Lower lobe of right lung (tissue), 2 donors: ENCODE results near the gene NEIL1. TPM values are rescaled to one million over a fixed set of nuclear protein-coding genes. Genes with fewer than 3 reads are reported as not detected.
"Not testable (repeated sequence)": the region's sequence is repeated elsewhere in the genome, so short reads cannot be mapped to it uniquely, and the experiment has no call there.

Source experiments
- ATAC-seq, 2 donors: fragments of 200-7000 bp; cut with Tn5 transposase; one replicate each; pipeline ENCODE4 v1.9.1; 2020 to 2022; ENCODE audit warnings: mild to moderate bottlenecking in 2 of 2, moderate library complexity in 2 of 2
- DNase-seq: peaks from one replicate; pipeline ENCODE4 v3.0.0-alpha.2; 2020
- H3K27ac ChIP-seq: fragments of 200-600 bp; one replicate; pipeline ENCODE4 v1.8.0; 2022
- H3K27me3 ChIP-seq: fragments of 200-600 bp; one replicate; pipeline ENCODE4 v1.8.0; 2022; ENCODE audit warnings: low read depth
- H3K36me3 ChIP-seq: fragments of 200-600 bp; one replicate; pipeline ENCODE4 v1.8.0; 2022; ENCODE audit warnings: mild to moderate bottlenecking
- H3K4me1 ChIP-seq: fragments of 200-600 bp; one replicate; pipeline ENCODE4 v1.8.0; 2022
- H3K4me3 ChIP-seq: fragments of 200-600 bp; one replicate; pipeline ENCODE4 v1.8.0; 2022; ENCODE audit warnings: mild to moderate bottlenecking
- H3K9me3 ChIP-seq: fragments of 200-600 bp; one replicate; pipeline ENCODE4 v1.8.0; 2022
- intact Hi-C: fragments of 100-400 bp; cut with DNase I; formaldehyde crosslinking; loops from one replicate; pipeline ENCODE4 v1.11.0; 2022
- total RNA-seq: library from RNA; stranded (reverse); fragmentation: NEBNext Ultra II Directional; extraction: Animal tissue kit (Norgen Biotek cat#: 25700); gene quantifications from one replicate; pipeline ENCODE4 v1.2.1, GENCODE V29; 2021
- TF ChIP-seq, protein P1 (sequence below): fragments of 200-600 bp; IDR thresholded peaks from one replicate; pipeline ENCODE4 v1.8.0; 2022; ENCODE audit warnings: antibody characterized with exemption, mild to moderate bottlenecking
- donor health status: DM: no; HTN: yes; CAD: no; lungs with severe emphysema.

The NEIL1 gene
- total RNA-seq, 1 donor from 2014 or later = 43.7 TPM

DNA sequence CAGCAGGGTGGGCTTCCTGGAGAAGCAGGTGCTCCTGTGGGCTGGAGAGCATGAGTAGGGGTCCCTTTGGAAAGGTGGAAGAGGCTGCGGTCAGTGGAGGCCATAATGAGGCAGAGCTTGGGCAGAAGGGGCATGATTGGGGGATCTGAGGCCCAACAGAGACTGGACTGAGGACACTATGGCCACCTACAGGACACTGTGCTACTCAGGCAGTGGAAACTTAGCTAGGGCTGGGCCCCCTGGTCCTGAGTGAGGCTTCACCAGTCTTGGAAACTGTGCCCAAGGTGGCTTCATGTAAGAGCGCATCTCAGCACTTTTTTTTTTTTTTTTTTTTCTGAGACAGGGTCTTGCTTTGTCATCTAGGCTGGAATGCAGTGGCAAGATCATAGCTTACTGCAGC is 17.3 kb upstream of the NEIL1 start:
- Histone ChIP-seq H3K36me3 (no peaks in the 10 kb centered on the region), H3K4me3 (no peak overlapping the region), H3K27ac (no peak overlapping the region), H3K9me3 (no peaks in the 10 kb centered on the region), H3K4me1 (no peaks in the 10 kb centered on the region), H3K27me3 (no peaks in the 10 kb centered on the region)
- intact Hi-C loops = no loop called here
- TF ChIP-seq, protein P1, sequence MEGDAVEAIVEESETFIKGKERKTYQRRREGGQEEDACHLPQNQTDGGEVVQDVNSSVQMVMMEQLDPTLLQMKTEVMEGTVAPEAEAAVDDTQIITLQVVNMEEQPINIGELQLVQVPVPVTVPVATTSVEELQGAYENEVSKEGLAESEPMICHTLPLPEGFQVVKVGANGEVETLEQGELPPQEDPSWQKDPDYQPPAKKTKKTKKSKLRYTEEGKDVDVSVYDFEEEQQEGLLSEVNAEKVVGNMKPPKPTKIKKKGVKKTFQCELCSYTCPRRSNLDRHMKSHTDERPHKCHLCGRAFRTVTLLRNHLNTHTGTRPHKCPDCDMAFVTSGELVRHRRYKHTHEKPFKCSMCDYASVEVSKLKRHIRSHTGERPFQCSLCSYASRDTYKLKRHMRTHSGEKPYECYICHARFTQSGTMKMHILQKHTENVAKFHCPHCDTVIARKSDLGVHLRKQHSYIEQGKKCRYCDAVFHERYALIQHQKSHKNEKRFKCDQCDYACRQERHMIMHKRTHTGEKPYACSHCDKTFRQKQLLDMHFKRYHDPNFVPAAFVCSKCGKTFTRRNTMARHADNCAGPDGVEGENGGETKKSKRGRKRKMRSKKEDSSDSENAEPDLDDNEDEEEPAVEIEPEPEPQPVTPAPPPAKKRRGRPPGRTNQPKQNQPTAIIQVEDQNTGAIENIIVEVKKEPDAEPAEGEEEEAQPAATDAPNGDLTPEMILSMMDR = no peak
- ATAC-seq = no peak
- DNase-seq = no peak

DNA sequence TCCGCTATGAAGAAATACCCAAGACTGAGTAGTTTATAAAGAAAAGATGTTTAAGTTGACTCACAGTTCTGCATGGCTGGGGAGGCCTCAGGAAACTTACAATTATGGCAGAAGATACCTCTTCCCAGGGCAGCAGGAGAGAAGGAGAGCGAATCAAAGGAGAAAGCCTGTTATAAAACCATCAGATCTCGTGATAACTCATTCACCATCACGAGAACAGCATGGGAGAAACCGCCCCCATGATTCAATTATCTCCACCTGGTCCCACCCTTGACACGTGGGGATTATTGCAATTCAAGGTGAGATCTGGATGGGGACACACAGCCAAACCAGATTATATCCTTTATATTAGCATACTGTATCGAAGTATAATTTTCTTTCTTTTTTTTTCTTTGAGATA is 14.7 kb upstream of the NEIL1 start:
- H3K27ac ChIP-seq, H3K27me3 ChIP-seq, H3K4me3 ChIP-seq, H3K4me1 ChIP-seq, H3K9me3 ChIP-seq, intact Hi-C loops, DNase-seq, ATAC-seq, H3K36me3 ChIP-seq: not testable (repeated sequence)

DNA sequence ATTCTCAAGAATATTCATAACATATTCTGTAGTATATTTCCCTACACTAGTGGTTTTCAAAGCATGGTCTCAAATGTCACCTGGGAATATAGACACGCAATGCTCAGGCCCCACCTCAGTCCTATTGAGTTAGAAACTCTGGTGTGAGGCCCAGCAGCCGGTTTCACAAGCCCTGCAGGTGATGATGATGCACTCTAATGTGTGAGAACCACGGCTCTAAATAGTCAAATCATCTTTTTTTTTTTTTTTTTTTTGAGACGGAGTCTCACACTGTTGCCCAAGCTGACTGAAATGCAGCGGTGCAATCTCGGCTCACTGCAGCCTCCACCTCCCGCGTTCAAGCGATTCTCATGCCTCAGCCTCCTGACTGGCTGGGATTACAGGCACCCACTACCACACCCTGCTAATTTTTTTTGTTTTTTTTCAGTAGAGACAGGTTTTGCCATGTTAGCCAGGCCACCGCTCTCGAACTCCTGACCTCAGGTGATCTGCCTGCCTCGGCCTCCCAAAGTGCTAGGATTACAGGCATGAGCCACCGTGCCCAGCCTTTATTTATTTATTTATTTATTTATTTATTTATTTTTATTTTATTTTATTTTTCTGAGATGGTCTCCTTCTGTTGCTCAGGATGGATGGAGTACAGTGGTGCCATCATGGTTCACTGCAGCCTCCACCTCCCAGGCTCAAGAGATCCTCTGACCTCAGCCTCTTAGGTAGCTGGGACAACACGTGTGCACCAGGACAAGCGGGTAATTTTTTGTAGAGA is 13.0 kb upstream of the NEIL1 start:
- intact Hi-C loops, ATAC-seq, H3K36me3 ChIP-seq, DNase-seq, H3K27me3 ChIP-seq, H3K4me3 ChIP-seq, H3K4me1 ChIP-seq, H3K27ac ChIP-seq, H3K9me3 ChIP-seq: not testable (repeated sequence)

DNA sequence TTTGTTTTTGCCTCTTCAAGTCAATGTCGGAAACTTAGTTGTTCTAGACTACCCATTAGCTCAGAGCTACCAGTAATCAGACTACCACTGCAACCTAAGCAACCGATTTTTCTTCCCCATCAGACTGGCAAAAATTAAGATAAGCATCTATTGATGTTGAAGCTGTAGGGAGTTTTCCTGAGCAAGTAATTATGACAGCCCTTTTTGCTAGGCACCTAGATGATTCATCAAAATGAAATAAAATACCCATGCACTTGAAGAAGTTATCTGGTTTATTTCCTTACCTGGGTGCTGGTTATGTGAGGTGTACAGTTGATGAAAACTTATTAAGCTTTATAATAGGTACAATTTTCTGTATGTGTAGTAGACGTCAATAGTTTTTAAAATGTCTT is 11.5 kb upstream of the NEIL1 start:
- H3K4me1 ChIP-seq = peaks cover 9% of the 10 kb centered on the region
- no peak for ATAC-seq
- no peak for DNase-seq
- no peaks in the 10 kb centered on the region for H3K9me3 ChIP-seq
- TF ChIP-seq, protein P1 = no peak
- H3K27ac ChIP-seq = peak overlapping the region; percentile 79
- peaks cover 12% of the 10 kb centered on the region for H3K36me3 ChIP-seq
- H3K27me3 ChIP-seq = no peaks in the 10 kb centered on the region
- intact Hi-C loops = no loop called here
- peak overlapping the region; percentile 93 for H3K4me3 ChIP-seq

DNA sequence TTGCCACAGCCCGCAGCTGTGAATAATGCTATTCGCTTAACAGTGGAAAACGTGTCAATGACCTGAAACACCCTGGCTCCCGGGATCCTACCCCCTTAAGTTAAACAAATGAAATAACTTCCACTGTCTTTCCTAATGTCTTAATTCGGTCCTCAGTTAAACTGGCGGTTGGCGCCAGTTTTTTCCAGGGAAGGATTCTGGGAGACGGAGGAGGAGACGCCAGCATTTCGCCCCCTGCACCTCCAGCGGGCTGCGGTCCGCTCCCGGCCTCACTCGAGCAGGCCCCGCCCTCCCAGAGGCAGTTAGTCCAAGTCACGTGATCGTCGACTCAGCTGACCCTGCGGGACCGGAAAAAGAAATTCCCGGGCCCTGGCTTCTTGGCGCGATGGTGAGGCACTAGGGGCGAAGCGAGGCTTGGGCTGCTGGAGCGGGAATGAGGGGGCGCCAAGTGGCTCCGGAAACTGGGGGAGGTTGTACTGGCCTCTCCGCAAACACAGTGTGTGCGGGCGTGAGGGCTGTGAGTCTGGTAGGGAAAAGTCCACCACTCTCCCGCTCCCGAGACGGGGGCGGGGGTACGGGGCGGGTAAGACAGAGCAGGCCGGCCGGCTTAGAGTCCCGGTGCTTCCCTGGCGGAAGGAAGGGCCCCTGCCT is 11.0 kb upstream of the NEIL1 start, which contains the start of gene COMMD4:
COMMD4 (plus strand) TSS at position 359 of the 651 bp plus-strand sequence; CDS start at position 386, 27 bp downstream.
- intact Hi-C loops = no loop called here
- H3K9me3 ChIP-seq = no peaks in the 10 kb centered on the region
- peak within 1 kb of the TSS; percentile 79 for H3K27ac ChIP-seq
- ATAC-seq = peak; percentile 94 to 97
- peak; percentile 97 for DNase-seq
- H3K4me3 ChIP-seq = peak within 1 kb of the TSS; percentile 93
- H3K36me3 ChIP-seq = peaks cover 14% of the 10 kb centered on the region
- H3K27me3 ChIP-seq = no peaks in the 10 kb centered on the region
- peaks cover 9% of the 10 kb centered on the region for H3K4me1 ChIP-seq
- TF ChIP-seq, protein P1 = no peak

DNA sequence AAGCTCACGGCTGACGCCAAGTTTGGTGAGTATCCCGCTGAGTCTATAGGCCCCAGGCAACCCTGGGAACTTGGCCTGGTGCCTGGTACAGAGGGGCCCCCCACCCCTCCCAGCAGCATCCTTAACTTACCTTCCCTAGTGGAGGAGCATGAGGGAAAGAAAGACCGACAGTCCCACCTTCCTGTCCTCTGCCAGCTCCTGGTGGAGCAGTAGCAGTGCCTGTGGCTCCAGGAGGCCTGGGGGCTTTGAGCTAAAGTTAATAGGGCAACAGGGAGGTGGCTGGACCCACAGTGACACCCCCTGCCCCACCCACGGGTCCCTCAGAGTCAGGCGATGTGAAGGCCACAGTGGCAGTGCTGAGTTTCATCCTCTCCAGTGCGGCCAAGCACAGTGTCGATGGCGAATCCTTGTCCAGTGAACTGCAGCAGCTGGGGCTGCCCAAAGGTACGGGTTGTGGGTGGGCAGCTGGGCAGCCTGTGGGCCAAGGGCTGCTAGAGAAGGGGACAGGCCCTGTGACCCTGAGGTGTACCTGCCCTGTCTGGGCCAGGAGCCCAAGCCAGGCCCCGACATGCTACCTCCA is 8.1 kb upstream of the NEIL1 start:
- no peak for ATAC-seq
- Histone ChIP-seq H3K27ac (no peak overlapping the region), H3K9me3 (no peaks in the 10 kb centered on the region), H3K4me3 (no peak overlapping the region), H3K36me3 (peaks cover 22% of the 10 kb centered on the region), H3K27me3 (no peaks in the 10 kb centered on the region), H3K4me1 (peaks cover 12% of the 10 kb centered on the region)
- no peak for DNase-seq
- intact Hi-C loops = no loop called here
- TF ChIP-seq, protein P1 = no peak
